ENCODE measurements around the gene INPP4A.

GRCh38 chr2:98445177-98445682 is 572 bp downstream of the INPP4A start:
- no peak for TF ChIP-seq FOSL2 (IDR thresholded peaks at IDR 0.05; ENCODE audit: borderline replicate concordance, low read depth)
- TF ChIP-seq NRF1 (IDR thresholded peaks at IDR 0.05; ENCODE audit: low read depth, low read length) = no peak
- TF ChIP-seq JUND (IDR thresholded peaks at IDR 0.05) = no peak
- no peak for TF ChIP-seq POLR2AphosphoS5 (IDR thresholded peaks at IDR 0.05; ENCODE audit: low read depth, low read length)

Data from SK-N-SH (cell line).